ENCODE measurements around the gene MAGIX.

MAGIX gene

DNA sequence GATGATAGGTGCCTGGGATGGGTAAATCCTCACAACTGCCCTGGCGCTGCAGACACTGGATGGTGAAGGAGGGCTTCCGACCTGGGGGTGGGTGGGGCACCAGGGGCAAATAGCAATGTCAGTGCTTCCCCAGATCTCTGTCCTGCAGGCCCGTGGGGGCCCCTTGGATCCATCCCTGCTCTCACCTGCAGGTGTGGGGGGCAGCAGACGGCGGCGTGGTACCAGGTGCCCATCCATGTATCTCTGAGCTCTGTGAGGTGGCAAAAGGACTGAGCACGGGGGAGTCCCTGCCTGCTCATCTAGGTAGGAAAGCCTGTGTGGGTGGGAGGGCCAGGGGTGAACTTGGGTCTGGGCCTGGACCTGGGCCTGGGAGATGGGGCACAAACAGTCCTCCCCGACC is 44.0 kb downstream of the MAGIX start:
- DNase-seq (ENCODE audit: low spot score): no peak

DNA sequence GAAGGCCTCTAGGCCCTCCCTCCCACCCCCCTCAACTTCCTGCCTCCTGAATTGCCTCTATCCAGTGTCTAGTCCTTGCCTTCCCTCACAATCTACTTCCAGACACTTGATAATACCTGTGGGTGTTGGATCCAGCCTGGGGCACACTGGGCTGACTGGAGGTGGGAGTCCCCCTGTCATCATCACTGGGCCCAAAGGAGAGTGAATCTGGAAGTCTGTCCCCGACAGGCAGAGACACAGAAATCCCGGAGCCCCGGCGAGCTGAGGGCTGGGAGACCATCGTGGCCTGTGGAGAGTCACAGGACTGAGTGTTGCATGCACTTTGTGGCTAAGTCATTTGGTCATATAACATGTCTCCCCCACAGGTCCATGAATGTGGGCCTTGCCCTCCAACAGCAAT is 45.8 kb downstream of the MAGIX start:
- DNase-seq (ENCODE audit: low spot score): no peak

DNA sequence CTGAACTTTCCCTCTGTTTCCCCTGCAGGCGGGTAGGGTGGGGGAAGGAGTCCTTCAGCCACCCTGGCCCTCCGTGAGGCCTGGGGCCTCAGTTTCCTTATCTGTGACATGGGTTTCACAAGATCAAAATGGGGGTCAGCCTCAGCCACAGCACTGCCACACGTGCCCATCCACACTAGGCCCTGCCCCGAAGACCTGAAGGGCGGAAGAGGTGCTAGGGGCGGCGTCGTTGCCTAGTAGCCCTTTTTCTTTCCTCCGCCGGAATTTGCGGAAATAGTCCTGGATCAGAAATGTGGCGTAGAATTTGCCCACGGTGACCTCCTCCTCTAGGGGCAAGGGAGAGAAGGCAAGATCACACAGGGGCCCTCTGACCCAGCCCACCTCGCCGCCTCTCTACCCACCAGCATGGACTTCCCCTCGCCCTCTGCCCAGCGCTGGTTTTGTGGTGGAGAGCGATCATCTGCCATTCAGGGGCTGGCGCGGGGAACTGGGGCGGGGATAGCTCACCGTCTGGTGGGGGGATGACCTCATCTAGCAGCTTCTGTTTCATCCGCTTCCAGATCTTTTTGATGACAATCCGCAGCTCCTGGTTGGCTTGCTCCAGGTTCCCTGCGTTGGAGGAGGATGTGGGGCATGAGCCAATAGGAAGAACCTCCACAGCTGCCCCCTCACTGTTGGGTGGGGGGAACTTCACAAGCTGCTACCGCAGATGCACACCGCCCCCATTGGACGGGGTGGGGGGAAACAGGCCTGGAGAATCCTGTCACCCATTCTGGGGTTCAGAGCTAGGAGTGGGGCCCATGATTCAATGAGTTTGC is 47.1 kb downstream of the MAGIX start:
- no peak for DNase-seq (ENCODE audit: low spot score)

- DNase-seq (ENCODE audit: low spot score): no peak
Measured at GRCh38 chrX:49210406-49210805, 47.8 kb downstream of the MAGIX start.

DNA sequence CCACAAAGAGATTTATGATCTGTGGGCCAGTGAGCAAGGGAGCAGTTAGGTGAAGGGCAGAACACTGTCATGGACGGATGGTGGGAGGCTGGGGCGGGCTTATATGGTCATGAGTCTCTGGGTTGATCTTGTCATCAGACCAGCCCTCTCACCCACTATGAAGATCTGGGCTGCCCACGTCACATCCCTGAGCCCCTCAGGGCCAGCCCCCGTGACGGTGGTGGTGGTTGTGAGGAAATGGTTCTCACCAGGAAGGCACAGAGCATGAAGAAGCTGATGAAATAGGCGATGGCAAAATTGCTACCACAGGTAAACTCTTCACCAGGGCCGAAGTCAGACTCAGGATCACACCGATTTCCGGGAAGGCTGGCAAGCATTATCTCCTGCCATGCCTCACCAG is 48.5 kb downstream of the MAGIX start:
- no peak for DNase-seq (ENCODE audit: low spot score)

DNA sequence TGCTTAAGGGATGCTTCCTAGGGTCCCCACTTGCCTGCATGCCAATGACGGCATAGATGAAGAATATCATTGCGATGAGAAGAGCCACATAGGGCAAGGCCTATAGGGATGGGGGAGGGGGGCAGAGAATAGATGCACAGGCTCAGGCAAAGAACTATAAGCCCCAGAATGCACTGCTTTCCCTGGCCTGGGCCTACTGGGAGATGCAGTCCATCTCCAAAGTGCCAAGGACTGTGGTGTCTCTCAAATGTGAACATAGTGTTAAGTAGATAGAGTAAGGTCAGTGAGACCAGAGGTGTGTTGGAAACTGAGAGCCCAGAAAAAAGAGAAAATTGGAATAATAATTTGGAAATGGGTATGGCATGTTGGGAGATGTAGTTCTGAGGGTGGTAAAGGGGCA is 49.7 kb downstream of the MAGIX start:
- no peak for DNase-seq (ENCODE audit: low spot score)

GRCh38 chrX:49212861-49213260 is 50.3 kb downstream of the MAGIX start:
- DNase-seq (ENCODE audit: low spot score): no peak

DNA sequence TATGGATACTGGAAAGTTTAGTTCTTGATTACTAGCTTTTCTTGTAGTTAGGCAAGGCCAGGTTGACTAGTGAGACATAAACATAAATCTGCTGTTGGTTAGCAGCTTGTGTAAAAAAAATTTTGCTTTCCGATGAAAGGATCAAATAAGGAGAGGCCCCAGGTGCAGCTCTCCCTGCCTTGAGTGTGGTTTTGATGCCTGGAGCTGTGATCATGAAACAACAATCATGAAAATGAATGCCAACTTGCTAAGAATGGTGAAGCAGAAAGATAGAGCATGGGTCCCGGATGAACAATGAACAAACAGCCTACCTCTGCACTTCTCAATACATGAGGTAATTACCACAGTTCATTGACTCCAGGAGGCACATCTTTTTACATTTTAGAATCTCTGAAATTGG is 51.9 kb downstream of the MAGIX start:
- no peak for DNase-seq (ENCODE audit: low spot score)

- DNase-seq (ENCODE audit: low spot score): no peak
Measured at GRCh38 chrX:49214996-49215526, 52.5 kb downstream of the MAGIX start.
